Measurements from ENCODE around the gene AVEN.

Gene AVEN

DNA sequence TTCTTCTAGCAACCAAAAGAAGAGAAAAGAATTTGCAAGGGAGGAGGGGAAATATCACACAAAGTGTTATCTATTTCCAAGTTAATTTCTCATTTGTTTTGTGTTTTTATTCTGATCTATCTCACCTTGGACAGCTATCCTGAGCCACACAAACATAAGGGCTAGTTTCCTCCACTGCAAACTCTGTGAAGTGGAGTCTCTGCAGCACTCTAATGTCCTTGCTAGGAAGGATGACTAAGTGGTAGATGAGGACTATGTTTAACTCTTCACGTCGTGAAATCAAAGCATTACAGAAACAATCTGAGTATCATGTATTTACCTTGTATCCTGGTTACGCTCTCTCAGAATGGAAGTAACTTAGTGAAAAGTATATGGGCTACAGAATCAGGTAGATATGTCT lies 104.6 kb downstream of the AVEN start:
- H3K27ac ChIP-seq = no peak overlapping the region
- no peak for TF ChIP-seq ZFX (IDR thresholded peaks at IDR 0.05)
- TF ChIP-seq, protein P1, sequence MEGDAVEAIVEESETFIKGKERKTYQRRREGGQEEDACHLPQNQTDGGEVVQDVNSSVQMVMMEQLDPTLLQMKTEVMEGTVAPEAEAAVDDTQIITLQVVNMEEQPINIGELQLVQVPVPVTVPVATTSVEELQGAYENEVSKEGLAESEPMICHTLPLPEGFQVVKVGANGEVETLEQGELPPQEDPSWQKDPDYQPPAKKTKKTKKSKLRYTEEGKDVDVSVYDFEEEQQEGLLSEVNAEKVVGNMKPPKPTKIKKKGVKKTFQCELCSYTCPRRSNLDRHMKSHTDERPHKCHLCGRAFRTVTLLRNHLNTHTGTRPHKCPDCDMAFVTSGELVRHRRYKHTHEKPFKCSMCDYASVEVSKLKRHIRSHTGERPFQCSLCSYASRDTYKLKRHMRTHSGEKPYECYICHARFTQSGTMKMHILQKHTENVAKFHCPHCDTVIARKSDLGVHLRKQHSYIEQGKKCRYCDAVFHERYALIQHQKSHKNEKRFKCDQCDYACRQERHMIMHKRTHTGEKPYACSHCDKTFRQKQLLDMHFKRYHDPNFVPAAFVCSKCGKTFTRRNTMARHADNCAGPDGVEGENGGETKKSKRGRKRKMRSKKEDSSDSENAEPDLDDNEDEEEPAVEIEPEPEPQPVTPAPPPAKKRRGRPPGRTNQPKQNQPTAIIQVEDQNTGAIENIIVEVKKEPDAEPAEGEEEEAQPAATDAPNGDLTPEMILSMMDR (conservative IDR thresholded peaks at IDR 0.05) = no peak

DNA sequence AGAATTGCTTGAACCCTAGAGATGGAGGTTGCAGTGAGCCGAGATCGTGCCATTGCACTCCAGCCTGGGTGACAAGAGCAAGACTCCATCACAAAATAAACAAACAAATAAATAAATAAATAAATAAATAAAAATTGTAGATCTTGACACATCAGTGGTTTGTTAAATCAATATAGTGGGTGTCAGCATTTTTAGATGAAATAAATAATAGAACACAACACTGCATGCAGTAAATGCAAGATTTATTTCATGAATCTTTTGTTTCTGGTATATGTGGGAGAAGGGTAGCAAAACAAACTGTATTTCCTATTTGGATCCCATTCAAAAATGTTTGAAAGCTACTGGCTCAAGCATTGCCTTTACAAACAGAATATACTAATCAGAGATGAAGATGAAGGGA lies 106.3 kb downstream of the AVEN start:
- no peak for TF ChIP-seq ZFX (IDR thresholded peaks at IDR 0.05)
- TF ChIP-seq, protein P1 (conservative IDR thresholded peaks at IDR 0.05) = no peak
- no peak overlapping the region for H3K27ac ChIP-seq

DNA sequence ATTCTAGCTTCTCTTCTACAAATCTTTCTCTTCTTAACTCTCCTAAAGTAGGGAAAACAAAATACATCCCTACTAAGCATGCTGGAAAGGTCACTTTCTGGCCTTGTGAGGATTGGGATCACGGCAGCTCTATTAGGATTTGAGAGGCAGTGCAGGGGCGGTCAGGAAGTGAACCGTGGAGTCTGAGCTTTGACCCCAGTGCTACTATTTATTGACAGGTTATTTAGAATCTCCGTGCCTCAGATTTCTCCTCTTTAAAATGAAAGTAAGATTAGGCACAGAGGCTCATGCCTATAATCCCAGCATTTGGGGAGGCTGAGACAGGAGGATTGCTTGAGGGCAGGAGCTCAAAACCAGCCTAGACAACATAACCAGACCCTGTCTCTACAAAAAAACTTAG lies 112.7 kb downstream of the AVEN start:
- no peak overlapping the region for H3K27ac ChIP-seq
- TF ChIP-seq, protein P1 (conservative IDR thresholded peaks at IDR 0.05) = no peak
- no peak for TF ChIP-seq ZFX (IDR thresholded peaks at IDR 0.05)

DNA sequence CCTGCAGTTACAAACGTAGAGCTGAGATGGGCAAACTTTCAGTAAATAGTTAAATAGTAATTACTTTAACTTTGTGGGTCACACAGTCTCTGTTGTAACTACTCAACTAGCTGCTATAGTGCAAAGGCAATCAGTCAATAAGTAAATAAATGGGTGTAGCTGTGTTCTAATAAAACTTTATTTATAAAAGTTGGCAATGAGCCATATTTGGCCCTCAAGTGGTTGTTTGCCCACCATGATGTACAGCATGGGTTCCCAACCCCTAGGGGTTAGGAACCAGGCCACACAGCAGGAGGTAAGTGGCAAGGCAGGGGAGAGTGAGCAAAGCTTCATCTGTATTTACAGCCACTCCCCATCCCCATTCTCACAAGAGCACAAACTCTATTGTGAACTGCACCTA lies 115.6 kb downstream of the AVEN start:
- no peak overlapping the region for H3K27ac ChIP-seq
- TF ChIP-seq, protein P1 (conservative IDR thresholded peaks at IDR 0.05) = no peak
- TF ChIP-seq ZFX (IDR thresholded peaks at IDR 0.05) = no peak

DNA sequence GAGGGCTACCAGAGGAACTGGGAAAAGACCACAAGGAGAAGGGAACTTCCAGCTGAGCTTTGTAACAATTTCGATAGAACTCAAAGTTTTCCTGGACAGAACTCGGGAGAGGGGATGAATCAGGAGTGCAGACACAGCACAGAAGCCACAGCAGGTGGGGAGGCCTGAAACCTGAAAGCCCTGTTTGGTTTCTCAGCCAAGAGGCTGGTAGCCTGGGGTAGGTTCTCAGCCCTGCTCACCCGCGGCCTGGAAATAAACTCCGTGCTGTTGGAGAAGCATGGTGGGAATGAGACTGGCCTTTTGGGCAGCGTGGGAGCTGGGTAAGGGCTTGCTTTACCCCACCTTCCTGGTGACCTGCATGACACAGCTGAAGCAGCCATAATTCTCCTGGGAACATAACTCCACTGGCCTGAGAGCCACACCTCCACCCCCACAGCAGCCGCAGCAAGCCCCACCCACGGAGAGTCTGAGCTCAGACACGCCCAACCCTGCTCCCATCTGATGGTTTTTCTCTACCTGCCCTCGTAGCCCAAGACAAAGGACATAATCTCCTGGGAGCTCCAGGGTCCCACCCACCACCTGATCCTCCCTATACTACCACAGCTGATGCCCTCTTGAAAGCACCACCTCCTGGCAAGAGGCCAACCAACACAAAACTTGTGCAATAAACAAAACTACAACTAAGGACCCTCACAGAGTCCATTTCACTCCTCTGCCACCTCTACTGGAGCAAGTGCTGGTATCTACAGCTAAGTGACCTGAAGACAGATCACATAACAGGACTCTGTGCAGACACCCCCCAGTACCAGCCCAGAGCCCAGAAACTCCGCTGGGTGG lies 123.2 kb downstream of the AVEN start:
- H3K27ac ChIP-seq = no peak overlapping the region
- no peak for TF ChIP-seq ZFX (IDR thresholded peaks at IDR 0.05)
- TF ChIP-seq, protein P1 (conservative IDR thresholded peaks at IDR 0.05) = no peak

DNA sequence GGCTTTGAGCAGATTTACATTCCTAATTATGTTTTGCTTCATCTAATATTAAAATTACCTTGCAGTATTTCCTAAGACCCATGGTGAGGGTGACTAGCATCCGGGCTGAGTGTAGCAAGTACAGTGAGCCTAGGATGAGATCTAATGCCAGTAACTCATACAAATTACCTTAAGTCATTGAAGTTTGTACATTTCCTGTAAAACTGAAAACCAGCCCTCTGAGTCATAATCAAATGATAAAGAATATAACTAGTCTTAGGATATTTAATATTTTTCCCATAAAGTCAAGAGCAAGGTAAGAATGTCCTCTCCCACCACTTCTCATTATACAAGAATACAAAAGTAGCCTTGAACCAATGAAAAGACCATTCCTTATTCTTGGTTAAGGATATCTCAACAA lies 125.5 kb downstream of the AVEN start:
- TF ChIP-seq, protein P1 (conservative IDR thresholded peaks at IDR 0.05) = no peak
- H3K27ac ChIP-seq = no peak overlapping the region

DNA sequence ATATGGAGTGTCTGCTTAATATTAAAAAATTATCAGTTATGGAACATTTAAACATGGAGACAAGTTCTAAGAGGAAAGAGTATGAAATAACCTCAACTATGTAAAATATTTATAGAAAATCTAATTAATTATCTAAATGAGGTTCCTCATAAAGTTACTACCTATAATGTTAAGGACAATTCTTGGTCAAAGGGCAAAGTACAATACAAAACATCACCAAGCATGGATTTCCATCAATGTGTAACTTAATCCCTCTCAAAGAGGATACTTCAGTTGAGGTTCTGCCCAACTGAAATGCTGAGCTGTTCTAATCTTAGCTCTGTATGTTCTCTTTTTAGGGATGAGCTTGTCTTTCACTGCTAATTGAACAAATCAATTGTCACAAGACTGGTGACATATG lies 126.7 kb downstream of the AVEN start:
- H3K27ac ChIP-seq = no peak overlapping the region
- no peak for TF ChIP-seq ZFX (IDR thresholded peaks at IDR 0.05)
- TF ChIP-seq, protein P1 (conservative IDR thresholded peaks at IDR 0.05) = no peak
